H9 (cell line): ENCODE results near the gene LUZP1. TPM values are rescaled to one million over a fixed set of nuclear protein-coding genes. Genes with fewer than 3 reads are reported as not detected.

Experiments used
- DNase-seq: peaks from one replicate; pipeline ENCODE4 v3.0.0-alpha.2; 2017
- H2AFZ ChIP-seq: one replicate; pipeline ENCODE4 v1.6.1; 2013; ENCODE audit warnings: mild to moderate bottlenecking, low read length, control low read depth, moderate library complexity
- H2AK5ac ChIP-seq: 2 replicates; pipeline ENCODE4 v1.6.1; 2013; ENCODE audit warnings: low read length, control low read depth, mixed read lengths; ENCODE audit not compliant: insufficient read length
- H2BK120ac ChIP-seq: one replicate; pipeline ENCODE4 v1.6.1; 2013; ENCODE audit warnings: low read depth, mild to moderate bottlenecking, low read length, control low read depth, inconsistent platforms; ENCODE audit not compliant: poor library complexity, severe bottlenecking
- H2BK12ac ChIP-seq: 2 replicates; pipeline ENCODE4 v1.6.1; 2013; ENCODE audit warnings: low read length, control low read depth, mixed read lengths, low read depth; ENCODE audit not compliant: insufficient read length
- H2BK15ac ChIP-seq: 2 replicates; pipeline ENCODE4 v1.6.1; 2013; ENCODE audit warnings: low read depth, low read length, control low read depth
- H2BK20ac ChIP-seq: one replicate; pipeline ENCODE4 v1.6.1; 2013; ENCODE audit warnings: low read depth, mild to moderate bottlenecking, low read length, control low read depth, inconsistent platforms; ENCODE audit not compliant: poor library complexity, severe bottlenecking
- H2BK5ac ChIP-seq: 2 replicates; pipeline ENCODE4 v1.6.1; 2013; ENCODE audit warnings: low read length, control low read depth, mixed read lengths; ENCODE audit not compliant: insufficient read length
- H3K14ac ChIP-seq: 2 replicates; pipeline ENCODE4 v1.6.1; 2013; ENCODE audit warnings: low read length, control low read depth; ENCODE audit not compliant: insufficient read depth
- H3K18ac ChIP-seq: 2 replicates; pipeline ENCODE4 v1.6.1; 2013; ENCODE audit warnings: low read depth, mild to moderate bottlenecking, mixed read lengths, low read length, control low read depth; ENCODE audit not compliant: insufficient read length
- H3K23ac ChIP-seq: 2 replicates; pipeline ENCODE4 v1.6.1; 2013; ENCODE audit warnings: low read length, control low read depth, mixed read lengths, low read depth; ENCODE audit not compliant: insufficient read length
- H3K23me2 ChIP-seq: 2 replicates; pipeline ENCODE4 v1.6.1; 2013; ENCODE audit warnings: low read depth, mild to moderate bottlenecking, mixed read lengths, low read length, control low read depth; ENCODE audit not compliant: insufficient read length, poor library complexity, severe bottlenecking
- H3K27ac ChIP-seq: 2 replicates; pipeline ENCODE4 v1.5.1; 2013; ENCODE audit warnings: low read length, control low read depth, mixed read lengths, low read depth; ENCODE audit not compliant: insufficient read length
- H3K27me3 ChIP-seq: 2 replicates; pipeline ENCODE4 v1.6.1; 2013; ENCODE audit warnings: low read length, control low read depth, inconsistent platforms; ENCODE audit not compliant: insufficient read depth
- H3K4ac ChIP-seq: 2 replicates; pipeline ENCODE4 v1.6.1; 2013; ENCODE audit warnings: low read depth, mild to moderate bottlenecking, control low read depth, inconsistent platforms, low read length, moderate library complexity
- H3K4me1 ChIP-seq: 2 replicates; pipeline ENCODE4 v1.6.1; 2013; ENCODE audit warnings: low read length, control low read depth, inconsistent platforms; ENCODE audit not compliant: insufficient read depth
- H3K4me2 ChIP-seq: 2 replicates; pipeline ENCODE4 v1.6.1; 2013; ENCODE audit warnings: low read length, control low read depth, mixed read lengths; ENCODE audit not compliant: insufficient read length, insufficient read depth
- H3K56ac ChIP-seq: 2 replicates; pipeline ENCODE4 v1.6.1; 2013; ENCODE audit warnings: low read depth, mild to moderate bottlenecking, mixed read lengths, low read length, control low read depth; ENCODE audit not compliant: insufficient read length
- H3K79me1 ChIP-seq: 2 replicates; pipeline ENCODE4 v1.6.1; 2013; ENCODE audit warnings: low read depth, mild to moderate bottlenecking, moderate library complexity, low read length, control low read depth, inconsistent platforms; ENCODE audit not compliant: insufficient read depth, poor library complexity, severe bottlenecking
- H3K79me2 ChIP-seq: 2 replicates; pipeline ENCODE4 v1.6.1; 2013; ENCODE audit warnings: low read length, control low read depth, inconsistent platforms; ENCODE audit not compliant: insufficient read depth
- H3K9ac ChIP-seq: 2 replicates; pipeline ENCODE4 v1.6.1; 2013; ENCODE audit warnings: low read length, control low read depth, mixed read lengths; ENCODE audit not compliant: insufficient read length; ENCODE audit errors: extremely low read depth
- H3K9me3 ChIP-seq: one replicate; pipeline ENCODE4 v1.6.1; 2013; ENCODE audit warnings: low read depth, low read length, inconsistent platforms; ENCODE audit not compliant: control insufficient read depth
- H3T11ph ChIP-seq: one replicate; pipeline ENCODE4 v1.6.1; 2013; ENCODE audit warnings: mild to moderate bottlenecking, low read length, control low read depth, inconsistent platforms
- H4K20me1 ChIP-seq: one replicate; pipeline ENCODE4 v1.6.1; 2013; ENCODE audit not compliant: control insufficient read depth, insufficient read length, insufficient read depth
- H4K5ac ChIP-seq: 2 replicates; pipeline ENCODE4 v1.6.1; 2013; ENCODE audit warnings: low read depth, mild to moderate bottlenecking, mixed read lengths, low read length, control low read depth; ENCODE audit not compliant: insufficient read length
- H4K8ac ChIP-seq: replicated peaks from 2 replicates; pipeline ENCODE4 v1.6.1; 2013; ENCODE audit warnings: low read length, control low read depth, mixed read lengths, low read depth; ENCODE audit not compliant: insufficient read length
- H4K91ac ChIP-seq: 2 replicates; pipeline ENCODE4 v1.6.1; 2013; ENCODE audit warnings: low read depth, mild to moderate bottlenecking, moderate library complexity, mixed read lengths, low read length, control low read depth; ENCODE audit not compliant: insufficient read length
- H3K27ac Mint-ChIP-seq, 3 experiments: 2 replicates in 2 of 3; 3 replicates in 1 of 3; pipeline ENCODE4 v1.8.0; 2020 to 2021; ENCODE audit warnings: mixed read lengths in 3 of 3, mild to moderate bottlenecking in 1 of 3, moderate library complexity in 1 of 3
- H3K27me3 Mint-ChIP-seq: 2 replicates; pipeline ENCODE4 v1.8.0; 2021; ENCODE audit warnings: low read depth, mild to moderate bottlenecking, moderate library complexity, mixed read lengths
- H3K36me3 Mint-ChIP-seq, 3 experiments: 2 replicates in 2 of 3; 3 replicates in 1 of 3; pipeline ENCODE4 v1.8.0; 2020 to 2021; ENCODE audit warnings: low read depth in 3 of 3, mixed read lengths in 3 of 3; ENCODE audit not compliant: insufficient read depth in 1 of 3
- H3K4me1 Mint-ChIP-seq, 2 experiments: 2 replicates each; pipeline ENCODE4 v1.8.0; 2020; ENCODE audit warnings: mixed read lengths in 2 of 2
- H3K4me3 Mint-ChIP-seq, 2 experiments: 2 replicates in 1 of 2; 3 replicates in 1 of 2; pipeline ENCODE4 v1.8.0; 2020 to 2021; ENCODE audit warnings: mild to moderate bottlenecking in 2 of 2, mixed read lengths in 2 of 2, moderate library complexity in 1 of 2
- H3K9me3 Mint-ChIP-seq, 2 experiments: 2 replicates in 1 of 2; 3 replicates in 1 of 2; pipeline ENCODE4 v1.8.0; 2020; ENCODE audit warnings: mild to moderate bottlenecking in 2 of 2, mixed read lengths in 2 of 2, moderate library complexity in 1 of 2
- CTCF ChIP-seq: fragments of 200-600 bp; sonication (generic); conservative IDR thresholded peaks from 3 replicates; pipeline ENCODE4 v1.8.0; 2021; ENCODE audit warnings: antibody characterized with exemption, mild to moderate bottlenecking
- WGBS: extraction: QIAGEN DNeasy Blood & Tissue Kit; methylation state at CpG from one replicate; pipeline ENCODE4 v1.1.7; 2013; ENCODE audit warnings: missing lambda C conversion rate, low lambda C conversion rate, mixed read lengths; ENCODE audit not compliant: insufficient read length; ENCODE audit errors: extremely low coverage; 5-methylcytosine and 5-hydroxymethylcytosine counted together
- total RNA-seq: library from RNA; stranded (reverse); gene quantifications from 2 replicates; pipeline ENCODE4 v1.2.1, GENCODE V29; 2021

The LUZP1 gene
- total RNA-seq, 1 experiment from 2014 or later: 48.2 TPM

GRCh38 chr1:23114424-23115079 is 54.1 kb downstream of the LUZP1 start:
- Histone ChIP-seq H3K27me3 (no peaks in the 10 kb centered on the region), H2BK12ac (no peak overlapping the region), H3K79me2 (peaks cover 15% of the 10 kb centered on the region; the same call in 1 of the 2 replicates), H4K8ac (no peak overlapping the region), H2BK15ac (no peak overlapping the region), H3K18ac (no peak overlapping the region), H3K4me2 (no peak overlapping the region), H3K27ac (no peak overlapping the region), H4K5ac (no peak overlapping the region), H2BK120ac (peak overlapping the region; percentile 61), H3K9me3 (no peaks in the 10 kb centered on the region), H4K20me1 (no peaks in the 10 kb centered on the region), H3K56ac (no peak overlapping the region), H3T11ph (no peak overlapping the region), H3K9ac (no peak overlapping the region), H4K91ac (no peak overlapping the region), H3K14ac (no peak overlapping the region), H3K23me2 (no peaks in the 10 kb centered on the region), H2BK5ac (no peak overlapping the region), H3K4ac (no peak overlapping the region), H2AFZ (no peak overlapping the region), H3K4me1 (peaks cover 3% of the 10 kb centered on the region), H3K23ac (no peak overlapping the region), H2AK5ac (no peak overlapping the region), H3K79me1 (peaks cover 11% of the 10 kb centered on the region), H2BK20ac (no peak overlapping the region)
- Mint-ChIP-seq H3K4me3 (no peak overlapping the region), H3K4me1 (peaks cover 9 to 23% of the 10 kb centered on the region in 2 experiments), H3K36me3 (no peaks in the 10 kb centered on the region; a peak in 1 of 7 replicates), H3K27ac (no peak overlapping the region; a peak in 1 of 7 replicates), H3K27me3 (no peaks in the 10 kb centered on the region), H3K9me3 (no peaks in the 10 kb centered on the region)
- WGBS: no CpG with 5 or more reads among the region's 6 CpGs
- no peak for DNase-seq
- TF ChIP-seq CTCF: no peak
